ENCODE results near the gene DNAJB11. TPM values are rescaled to one million over a fixed set of nuclear protein-coding genes. Genes with fewer than 3 reads are reported as not detected.

The DNAJB11 gene
- total and polyA plus RNA-seq, 2 experiments from 2014 or later: 72.6 to 85.6 TPM

DNA sequence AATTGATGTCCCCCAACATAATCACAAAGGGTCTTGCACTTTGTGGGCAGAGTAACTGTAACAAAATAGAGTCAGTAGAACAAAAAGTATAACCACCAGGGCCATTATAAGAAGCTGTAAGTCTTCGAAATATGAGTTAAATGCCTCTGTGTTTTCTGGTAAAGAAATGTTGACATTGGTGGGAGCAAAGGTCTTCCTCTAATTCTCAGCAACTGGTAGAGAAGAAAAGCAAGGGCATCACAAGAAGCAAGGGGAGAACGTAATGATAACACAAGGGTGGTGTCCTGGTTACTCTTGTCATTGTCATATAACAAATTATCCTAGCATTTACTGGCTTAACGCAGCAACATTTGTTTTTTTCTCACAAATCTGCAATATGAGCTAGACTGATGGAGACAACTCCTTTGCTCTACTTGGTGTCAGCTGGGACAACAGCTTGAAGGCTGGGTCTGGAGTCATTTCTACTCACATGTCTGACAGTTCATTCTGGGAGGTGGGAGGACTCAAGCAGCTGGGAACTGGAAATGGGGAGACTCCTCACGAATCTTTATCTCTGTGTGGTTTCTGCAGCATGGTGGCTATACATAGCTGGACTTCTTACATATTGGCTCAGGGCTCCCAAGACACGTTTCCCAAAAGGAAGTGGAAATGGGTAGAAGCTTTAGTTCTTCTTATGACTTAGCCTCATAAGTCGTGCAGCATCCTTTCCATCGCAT, 20.2 kb downstream of the DNAJB11 start:
- TF ChIP-seq ZNF114 (CRISPR knock-in tag; IDR thresholded peaks at IDR 0.05): no peak
- no peak for TF ChIP-seq STAT1 (IDR thresholded peaks at IDR 0.05; ENCODE audit: unreplicated experiment)
- Histone ChIP-seq H3K4me1 (ENCODE audit: insufficient read depth) (no peaks in the 10 kb centered on the region), H3K4me2 (no peak overlapping the region), H3K36me3 (ENCODE audit: insufficient read depth) (no peaks in the 10 kb centered on the region), H4K20me1 (replicated peaks; ENCODE audit: insufficient read depth) (no peaks in the 10 kb centered on the region), H2AFZ (no peak overlapping the region), H3K9me2 (ENCODE audit: insufficient read depth) (no peaks in the 10 kb centered on the region), H3K4me3 (no peak overlapping the region), H3K27me3 (ENCODE audit: insufficient read depth) (no peaks in the 10 kb centered on the region), H3K27ac (ENCODE audit: low read depth) (no peak overlapping the region), H3F3A (replicated peaks; ENCODE audit: low read depth) (no peaks in the 10 kb centered on the region), H3K79me2 (replicated peaks; ENCODE audit: insufficient read depth) (no peaks in the 10 kb centered on the region)
- no peak for DNase-seq (ENCODE audit: low spot score)
- no peak for ATAC-seq
- Mint-ChIP-seq H3K27me3 (ENCODE audit: insufficient read depth, low read depth, poor library complexity) (no peaks in the 10 kb centered on the region), H3K4me3 (no peak overlapping the region), H3K4me1 (no peaks in the 10 kb centered on the region), H3K9me3 (no peaks in the 10 kb centered on the region), H3K36me3 (ENCODE audit: low read depth) (peaks cover under 1% of the 10 kb centered on the region; the same call in 1 of the 3 replicates), H3K27ac (no peak overlapping the region)

DNA sequence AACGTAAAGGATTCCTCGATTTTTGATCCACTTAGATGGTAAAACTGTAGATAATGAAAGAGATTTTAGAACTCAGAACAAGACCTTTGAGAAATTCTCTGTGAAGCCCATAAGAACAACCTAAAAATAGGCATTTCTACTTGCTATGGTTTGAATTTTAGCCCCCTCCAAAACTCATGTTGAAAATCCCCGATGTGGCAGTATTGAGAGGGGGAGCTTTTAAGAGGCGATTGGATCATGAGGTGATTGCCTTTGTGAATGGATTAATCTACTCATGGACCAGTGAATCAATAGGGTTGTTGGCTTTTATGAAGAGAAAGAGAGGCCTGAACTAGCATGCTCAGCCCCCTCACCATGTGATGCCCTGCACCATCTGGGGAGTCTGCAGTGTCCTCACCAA, 22.2 kb downstream of the DNAJB11 start:
- Histone ChIP-seq H3K4me3 (no peak overlapping the region), H3K27ac (ENCODE audit: low read depth) (no peak overlapping the region)

More for the DNA sequence above, 22.2 kb downstream of the DNAJB11 start:
- no peaks in the 10 kb centered on the region for H3K36me3 ChIP-seq (ENCODE audit: insufficient read depth)
- no peaks in the 10 kb centered on the region for H3F3A ChIP-seq (replicated peaks; ENCODE audit: low read depth)
- no peaks in the 10 kb centered on the region; the same call in 2 of the 3 replicates for H3K9me3 Mint-ChIP-seq
- H3K4me1 ChIP-seq (ENCODE audit: insufficient read depth): no peaks in the 10 kb centered on the region
- H3K4me2 ChIP-seq: no peak overlapping the region
- H3K4me3 Mint-ChIP-seq: no peak overlapping the region
- H3K79me2 ChIP-seq (replicated peaks; ENCODE audit: insufficient read depth): no peaks in the 10 kb centered on the region
- TF ChIP-seq CREB1 (CRISPR knock-in tag; IDR thresholded peaks at IDR 0.05; ENCODE audit: low read depth) (no peak), JUNB (IDR thresholded peaks at IDR 0.05; ENCODE audit: unreplicated experiment) (no peak), STAT1 (IDR thresholded peaks at IDR 0.05; ENCODE audit: unreplicated experiment) (no peak), EZH2 (IDR thresholded peaks at IDR 0.05; ENCODE audit: low read depth, unreplicated experiment) (no peak), ZNF331 (CRISPR knock-in tag; IDR thresholded peaks at IDR 0.05; ENCODE audit: low read depth) (no peak)
- TF ChIP-seq, protein P1, sequence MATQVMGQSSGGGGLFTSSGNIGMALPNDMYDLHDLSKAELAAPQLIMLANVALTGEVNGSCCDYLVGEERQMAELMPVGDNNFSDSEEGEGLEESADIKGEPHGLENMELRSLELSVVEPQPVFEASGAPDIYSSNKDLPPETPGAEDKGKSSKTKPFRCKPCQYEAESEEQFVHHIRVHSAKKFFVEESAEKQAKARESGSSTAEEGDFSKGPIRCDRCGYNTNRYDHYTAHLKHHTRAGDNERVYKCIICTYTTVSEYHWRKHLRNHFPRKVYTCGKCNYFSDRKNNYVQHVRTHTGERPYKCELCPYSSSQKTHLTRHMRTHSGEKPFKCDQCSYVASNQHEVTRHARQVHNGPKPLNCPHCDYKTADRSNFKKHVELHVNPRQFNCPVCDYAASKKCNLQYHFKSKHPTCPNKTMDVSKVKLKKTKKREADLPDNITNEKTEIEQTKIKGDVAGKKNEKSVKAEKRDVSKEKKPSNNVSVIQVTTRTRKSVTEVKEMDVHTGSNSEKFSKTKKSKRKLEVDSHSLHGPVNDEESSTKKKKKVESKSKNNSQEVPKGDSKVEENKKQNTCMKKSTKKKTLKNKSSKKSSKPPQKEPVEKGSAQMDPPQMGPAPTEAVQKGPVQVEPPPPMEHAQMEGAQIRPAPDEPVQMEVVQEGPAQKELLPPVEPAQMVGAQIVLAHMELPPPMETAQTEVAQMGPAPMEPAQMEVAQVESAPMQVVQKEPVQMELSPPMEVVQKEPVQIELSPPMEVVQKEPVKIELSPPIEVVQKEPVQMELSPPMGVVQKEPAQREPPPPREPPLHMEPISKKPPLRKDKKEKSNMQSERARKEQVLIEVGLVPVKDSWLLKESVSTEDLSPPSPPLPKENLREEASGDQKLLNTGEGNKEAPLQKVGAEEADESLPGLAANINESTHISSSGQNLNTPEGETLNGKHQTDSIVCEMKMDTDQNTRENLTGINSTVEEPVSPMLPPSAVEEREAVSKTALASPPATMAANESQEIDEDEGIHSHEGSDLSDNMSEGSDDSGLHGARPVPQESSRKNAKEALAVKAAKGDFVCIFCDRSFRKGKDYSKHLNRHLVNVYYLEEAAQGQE (IDR thresholded peaks at IDR 0.05; ENCODE audit: unreplicated experiment): no peak
- TF ChIP-seq, protein P2, sequence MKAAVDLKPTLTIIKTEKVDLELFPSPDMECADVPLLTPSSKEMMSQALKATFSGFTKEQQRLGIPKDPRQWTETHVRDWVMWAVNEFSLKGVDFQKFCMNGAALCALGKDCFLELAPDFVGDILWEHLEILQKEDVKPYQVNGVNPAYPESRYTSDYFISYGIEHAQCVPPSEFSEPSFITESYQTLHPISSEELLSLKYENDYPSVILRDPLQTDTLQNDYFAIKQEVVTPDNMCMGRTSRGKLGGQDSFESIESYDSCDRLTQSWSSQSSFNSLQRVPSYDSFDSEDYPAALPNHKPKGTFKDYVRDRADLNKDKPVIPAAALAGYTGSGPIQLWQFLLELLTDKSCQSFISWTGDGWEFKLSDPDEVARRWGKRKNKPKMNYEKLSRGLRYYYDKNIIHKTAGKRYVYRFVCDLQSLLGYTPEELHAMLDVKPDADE (IDR thresholded peaks at IDR 0.05): no peak
- H4K20me1 ChIP-seq (replicated peaks; ENCODE audit: insufficient read depth): no peaks in the 10 kb centered on the region
- H3K36me3 Mint-ChIP-seq (ENCODE audit: low read depth): no peaks in the 10 kb centered on the region
- DNase-seq (ENCODE audit: low spot score) (no peak), ATAC-seq (no peak)
- no peak overlapping the region for H3K27ac Mint-ChIP-seq
- H3K4me1 Mint-ChIP-seq: peaks cover 6% of the 10 kb centered on the region
- no peak overlapping the region for H2AFZ ChIP-seq
- no peaks in the 10 kb centered on the region for H3K27me3 Mint-ChIP-seq (ENCODE audit: insufficient read depth, low read depth, poor library complexity)
- H3K9me2 ChIP-seq (ENCODE audit: insufficient read depth): no peaks in the 10 kb centered on the region
- H3K27me3 ChIP-seq (ENCODE audit: insufficient read depth): no peaks in the 10 kb centered on the region
